ENCODE results near the gene IGF1R. TPM values are rescaled to one million over a fixed set of nuclear protein-coding genes. Genes with fewer than 3 reads are reported as not detected.
A peak's percentile ranks its signal among the peaks of the same experiment; 100 is the strongest.

The IGF1R gene
- total and polyA plus RNA-seq, 2 of the 13 experiments (the other 11 are each of a cell fraction or from before 2014, with no cell fraction given), result 15.9 to 18.4 TPM

GRCh38 chr15:98727115-98728040, 79.0 kb downstream of the IGF1R start (continued):
- TF ChIP-seq ZNF772 (CRISPR knock-in tag; IDR thresholded peaks at IDR 0.05), result peak; percentile 62; the same call in 1 of the 2 replicates
- TF ChIP-seq ZNF354B (CRISPR knock-in tag; IDR thresholded peaks at IDR 0.05), result no peak
- TF ChIP-seq, protein P1, sequence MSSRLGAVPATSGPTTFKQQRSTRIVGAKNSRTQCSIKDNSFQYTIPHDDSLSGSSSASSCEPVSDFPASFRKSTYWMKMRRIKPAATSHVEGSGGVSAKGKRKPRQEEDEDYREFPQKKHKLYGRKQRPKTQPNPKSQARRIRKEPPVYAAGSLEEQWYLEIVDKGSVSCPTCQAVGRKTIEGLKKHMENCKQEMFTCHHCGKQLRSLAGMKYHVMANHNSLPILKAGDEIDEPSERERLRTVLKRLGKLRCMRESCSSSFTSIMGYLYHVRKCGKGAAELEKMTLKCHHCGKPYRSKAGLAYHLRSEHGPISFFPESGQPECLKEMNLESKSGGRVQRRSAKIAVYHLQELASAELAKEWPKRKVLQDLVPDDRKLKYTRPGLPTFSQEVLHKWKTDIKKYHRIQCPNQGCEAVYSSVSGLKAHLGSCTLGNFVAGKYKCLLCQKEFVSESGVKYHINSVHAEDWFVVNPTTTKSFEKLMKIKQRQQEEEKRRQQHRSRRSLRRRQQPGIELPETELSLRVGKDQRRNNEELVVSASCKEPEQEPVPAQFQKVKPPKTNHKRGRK (CRISPR knock-in tag; IDR thresholded peaks at IDR 0.05), result no peak
- TF ChIP-seq NFYB (CRISPR knock-in tag; IDR thresholded peaks at IDR 0.05), result no peak
- peak; percentile 41; the same call in 1 of the 2 replicates for TF ChIP-seq ZSCAN25 (CRISPR knock-in tag; IDR thresholded peaks at IDR 0.05)
- no peak for TF ChIP-seq ZNF660 (CRISPR knock-in tag; IDR thresholded peaks at IDR 0.05; ENCODE audit: borderline replicate concordance, low read depth)
- TF ChIP-seq CREB1 (IDR thresholded peaks at IDR 0.05), result no peak
- TF ChIP-seq CREB1 (CRISPR knock-in tag; IDR thresholded peaks at IDR 0.05), result no peak
- no peak for TF ChIP-seq KLF11 (CRISPR knock-in tag; IDR thresholded peaks at IDR 0.05)
- no peak for TF ChIP-seq TP53 (CRISPR knock-in tag; conservative IDR thresholded peaks at IDR 0.05)
- no peak for TF ChIP-seq KAT2B (IDR thresholded peaks at IDR 0.05; ENCODE audit: borderline replicate concordance, low read depth, low read length)
- TF ChIP-seq YEATS4 (CRISPR knock-in tag; IDR thresholded peaks at IDR 0.05; ENCODE audit: borderline replicate concordance), result 0 out of 2 replicates have a peak, but pooled peaks have one; percentile 41
- no peak for TF ChIP-seq SP2 (CRISPR knock-in tag; IDR thresholded peaks at IDR 0.05)
- no peak for TF ChIP-seq MIER3 (CRISPR knock-in tag; IDR thresholded peaks at IDR 0.05; ENCODE audit: borderline replicate concordance)
- no peak for TF ChIP-seq PHF20 (CRISPR knock-in tag; IDR thresholded peaks at IDR 0.05)
- no peak for TF ChIP-seq ZBTB3 (CRISPR knock-in tag; IDR thresholded peaks at IDR 0.05; ENCODE audit: borderline replicate concordance, low read depth)
- no peak for TF ChIP-seq NR2C2 (CRISPR knock-in tag; IDR thresholded peaks at IDR 0.05; ENCODE audit: borderline replicate concordance)
- TF ChIP-seq HOXA5 (CRISPR knock-in tag; IDR thresholded peaks at IDR 0.05), result peak; percentile 46; the same call in 1 of the 2 replicates
- TF ChIP-seq NCOA1 (CRISPR knock-in tag; IDR thresholded peaks at IDR 0.05), result no peak
- no peak for TF ChIP-seq ZNF644 (CRISPR knock-in tag; IDR thresholded peaks at IDR 0.05; ENCODE audit: low read depth)
- no peak for TF ChIP-seq ZNF17 (CRISPR knock-in tag; IDR thresholded peaks at IDR 0.05)
- TF ChIP-seq ESRRA (CRISPR knock-in tag; IDR thresholded peaks at IDR 0.05; ENCODE audit: low read depth), result no peak
- no peak for TF ChIP-seq ZFP82 (CRISPR knock-in tag; IDR thresholded peaks at IDR 0.05; ENCODE audit: borderline replicate concordance)
- TF ChIP-seq ZNF20 (CRISPR knock-in tag; IDR thresholded peaks at IDR 0.05), result no peak
- no peak for TF ChIP-seq ZNF225 (CRISPR knock-in tag; IDR thresholded peaks at IDR 0.05)
- peak; percentile 46; the same call in 1 of the 2 replicates for TF ChIP-seq ZBTB26 (CRISPR knock-in tag; IDR thresholded peaks at IDR 0.05; ENCODE audit: borderline replicate concordance)
- TF ChIP-seq ZNF891 (CRISPR knock-in tag; IDR thresholded peaks at IDR 0.05), result no peak
- TF ChIP-seq GLI4 (CRISPR knock-in tag; IDR thresholded peaks at IDR 0.05; ENCODE audit: borderline replicate concordance), result 0 out of 2 replicates have a peak, but pooled peaks have one; percentile 66
- no peak for TF ChIP-seq ADNP (CRISPR knock-in tag; IDR thresholded peaks at IDR 0.05)
- no peak for TF ChIP-seq CCAR2 (optimal IDR thresholded peaks at IDR 0.05; ENCODE audit: low read depth, low read length)
- TF ChIP-seq ZIK1 (CRISPR knock-in tag; IDR thresholded peaks at IDR 0.05; ENCODE audit: borderline replicate concordance, low read depth), result no peak
